ENCODE results near the gene STARD3. TPM values are rescaled to one million over a fixed set of nuclear protein-coding genes. Genes with fewer than 3 reads are reported as not detected.

The STARD3 gene
- total RNA-seq, 4 donors from 2014 or later, result 102 to 212 (median 145) TPM

GRCh38 chr17:39665642-39666224 lies 28.8 kb downstream of the STARD3 start:
- no peak for TF ChIP-seq POLR2A (IDR thresholded peaks at IDR 0.05)
- TF ChIP-seq CTCF (IDR thresholded peaks at IDR 0.05), result peak in 2 of 6 experiments; percentile 14 to 21
- H3K36me3 ChIP-seq, result peaks cover 0 to 18% (median 0%) of the 10 kb centered on the region in 3 donors
- no peaks in the 10 kb centered on the region for H3K9me3 ChIP-seq
- H3K27me3 ChIP-seq, result peaks cover 0 to 6% of the 10 kb centered on the region in 2 donors
- H3K27ac ChIP-seq, result no peak overlapping the region
- no peak for DNase-seq
- no peak overlapping the region for H3K4me3 ChIP-seq
- peaks cover 11 to 63% (median 15%) of the 10 kb centered on the region in 4 donors for H3K4me1 ChIP-seq

GRCh38 chr17:39666231-39666600 lies 29.3 kb downstream of the STARD3 start:
- no peak for DNase-seq
- Histone ChIP-seq H3K4me3 (no peak overlapping the region), H3K27me3 (peaks cover 0 to 6% of the 10 kb centered on the region in 2 donors), H3K9me3 (no peaks in the 10 kb centered on the region), H3K27ac (no peak overlapping the region), H3K4me1 (peaks cover 11 to 63% (median 15%) of the 10 kb centered on the region in 4 donors), H3K36me3 (peaks cover 0 to 13% (median 0%) of the 10 kb centered on the region in 3 donors)
- TF ChIP-seq CTCF (IDR thresholded peaks at IDR 0.05) (no peak), POLR2A (IDR thresholded peaks at IDR 0.05) (no peak)

GRCh38 chr17:39666601-39667261 lies 29.8 kb downstream of the STARD3 start:
- peaks cover 0 to 6% of the 10 kb centered on the region in 2 donors for H3K27me3 ChIP-seq
- peaks cover 0 to 8% (median 0%) of the 10 kb centered on the region in 3 donors for H3K36me3 ChIP-seq
- no peak for TF ChIP-seq CTCF (IDR thresholded peaks at IDR 0.05)
- no peak for TF ChIP-seq POLR2A (IDR thresholded peaks at IDR 0.05)
- no peak for DNase-seq
- peaks cover 11 to 63% (median 15%) of the 10 kb centered on the region in 4 donors for H3K4me1 ChIP-seq
- peak overlapping the region in 1 of 4 donors; percentile 23 for H3K27ac ChIP-seq
- peak overlapping the region in 1 of 4 donors; percentile 54 for H3K4me3 ChIP-seq
- H3K9me3 ChIP-seq, result no peaks in the 10 kb centered on the region

- Histone ChIP-seq H3K27ac (peak overlapping the region in 1 of 4 donors; percentile 23), H3K27me3 (peaks cover 0 to 6% of the 10 kb centered on the region in 2 donors), H3K4me1 (peaks cover 11 to 67% (median 15%) of the 10 kb centered on the region in 4 donors), H3K4me3 (peak overlapping the region; percentile 37 to 60 (median 50)), H3K36me3 (peaks cover 0 to 7% (median 0%) of the 10 kb centered on the region in 3 donors), H3K9me3 (no peaks in the 10 kb centered on the region)
- peak in 2 of 3 donors; percentile 68 to 70 for DNase-seq
- TF ChIP-seq CTCF (IDR thresholded peaks at IDR 0.05) (no peak), POLR2A (IDR thresholded peaks at IDR 0.05) (no peak)
These were observed 30.5 kb downstream of the STARD3 start for GRCh38 chr17:39667262-39667944.

GRCh38 chr17:39667945-39668924 lies 31.3 kb downstream of the STARD3 start, which contains the start of gene PNMT:
TSS of gene PNMT (plus strand) at chr17:39668453. CDS start at chr17:39668476, 23 bp downstream.
- H3K27me3 ChIP-seq, result peaks cover 0 to 6% of the 10 kb centered on the region in 2 donors
- no peaks in the 10 kb centered on the region for H3K9me3 ChIP-seq
- H3K4me1 ChIP-seq, result peaks cover 5 to 59% (median 15%) of the 10 kb centered on the region in 4 donors
- peak within 1 kb of the TSS in 2 of 4 donors; percentile 23 to 44 for H3K27ac ChIP-seq
- TF ChIP-seq POLR2A (IDR thresholded peaks at IDR 0.05), result no peak
- peak; percentile 23 to 79 (median 66) for TF ChIP-seq CTCF (IDR thresholded peaks at IDR 0.05)
- peak; percentile 77 to 89 (median 85) for DNase-seq
- no peaks in the 10 kb centered on the region for H3K36me3 ChIP-seq
- H3K4me3 ChIP-seq, result peak within 1 kb of the TSS; percentile 37 to 60 (median 50)

Measured in Peyer's patch (tissue), 4 donors.